D341Med (cell line): ENCODE results near the gene SLC18B1.

Experiments
- DNase-seq: peaks from one replicate; pipeline ENCODE4 v3.0.0; 2012; ENCODE audit warnings: low spot score

Gene SLC18B1

GRCh38 chr6:132797951-132798868 is at the start of gene SLC18B1:
Gene SLC18B1, minus strand, starts transcription at chr6:132798637. Its CDS starts 181 bp downstream, at chr6:132798456.
- peak; percentile 78 for DNase-seq

GRCh38 chr6:132843316-132844035 is 45.0 kb upstream of the SLC18B1 start:
- DNase-seq = no peak

GRCh38 chr6:132841966-132842365 is 43.5 kb upstream of the SLC18B1 start:
- no peak for DNase-seq

GRCh38 chr6:132832891-132833290 is 34.5 kb upstream of the SLC18B1 start:
- DNase-seq = no peak

GRCh38 chr6:132830334-132830751 is 31.9 kb upstream of the SLC18B1 start:
- no peak for DNase-seq

GRCh38 chr6:132820629-132821381 is 22.4 kb upstream of the SLC18B1 start:
- DNase-seq = no peak

- no peak for DNase-seq
Measured at GRCh38 chr6:132819405-132820161, 21.1 kb upstream of the SLC18B1 start.

GRCh38 chr6:132818404-132819359 is 20.2 kb upstream of the SLC18B1 start:
- DNase-seq = no peak

GRCh38 chr6:132817554-132818403 is 19.3 kb upstream of the SLC18B1 start:
- no peak for DNase-seq

- DNase-seq = no peak
Measured at GRCh38 chr6:132816660-132817059, 18.2 kb upstream of the SLC18B1 start.

- DNase-seq = no peak
Measured at GRCh38 chr6:132814716-132815570, 16.5 kb upstream of the SLC18B1 start.

GRCh38 chr6:132813173-132813856 is 14.9 kb upstream of the SLC18B1 start:
- no peak for DNase-seq

- no peak for DNase-seq
Measured at GRCh38 chr6:132812756-132813172, 14.3 kb upstream of the SLC18B1 start.

GRCh38 chr6:132812255-132812732 is 13.9 kb upstream of the SLC18B1 start:
- no peak for DNase-seq

- no peak for DNase-seq
Measured at GRCh38 chr6:132811276-132811675, 12.8 kb upstream of the SLC18B1 start.

GRCh38 chr6:132805548-132805947 is 7.1 kb upstream of the SLC18B1 start:
- DNase-seq = no peak

- no peak for DNase-seq
Measured at GRCh38 chr6:132804251-132804650, 5.8 kb upstream of the SLC18B1 start.

- DNase-seq = no peak
Measured at GRCh38 chr6:132800656-132801055, 2.2 kb upstream of the SLC18B1 start.
